ENCODE measurements around the gene SEL1L2.

The SEL1L2 gene

DNA sequence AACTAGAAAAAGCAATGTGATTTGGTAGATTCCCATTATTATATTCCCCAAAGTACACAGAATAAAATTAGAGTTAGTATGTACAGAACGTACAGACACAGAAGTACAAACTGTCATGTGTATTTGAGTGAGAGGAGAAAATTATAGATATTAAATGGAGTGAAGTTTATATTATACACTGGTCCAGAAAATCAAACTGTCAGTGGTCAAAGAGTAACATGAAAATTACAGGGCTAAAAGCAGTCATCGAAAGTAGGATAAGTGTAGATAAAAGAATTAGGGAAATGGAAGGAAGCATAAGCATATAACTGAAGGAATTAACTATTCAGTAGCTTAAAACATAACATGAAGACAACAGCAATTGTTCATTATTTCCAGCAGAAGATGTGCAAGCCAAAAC is 30.3 kb downstream of the SEL1L2 start:
- TF ChIP-seq FOXA1 (IDR thresholded peaks at IDR 0.05), result no peak
- no peak for TF ChIP-seq L3MBTL2 (conservative IDR thresholded peaks at IDR 0.05)
- TF ChIP-seq, protein P1, sequence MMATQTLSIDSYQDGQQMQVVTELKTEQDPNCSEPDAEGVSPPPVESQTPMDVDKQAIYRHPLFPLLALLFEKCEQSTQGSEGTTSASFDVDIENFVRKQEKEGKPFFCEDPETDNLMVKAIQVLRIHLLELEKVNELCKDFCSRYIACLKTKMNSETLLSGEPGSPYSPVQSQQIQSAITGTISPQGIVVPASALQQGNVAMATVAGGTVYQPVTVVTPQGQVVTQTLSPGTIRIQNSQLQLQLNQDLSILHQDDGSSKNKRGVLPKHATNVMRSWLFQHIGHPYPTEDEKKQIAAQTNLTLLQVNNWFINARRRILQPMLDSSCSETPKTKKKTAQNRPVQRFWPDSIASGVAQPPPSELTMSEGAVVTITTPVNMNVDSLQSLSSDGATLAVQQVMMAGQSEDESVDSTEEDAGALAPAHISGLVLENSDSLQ (IDR thresholded peaks at IDR 0.05), result no peak
- no peak for TF ChIP-seq CTBP1 (IDR thresholded peaks at IDR 0.05; ENCODE audit: borderline replicate concordance)
- no peak for TF ChIP-seq HDGF (IDR thresholded peaks at IDR 0.05; ENCODE audit: borderline replicate concordance)
- TF ChIP-seq NFRKB (IDR thresholded peaks at IDR 0.05), result no peak
- no peak for TF ChIP-seq TARDBP (IDR thresholded peaks at IDR 0.05)
- no peak for TF ChIP-seq ELF4 (IDR thresholded peaks at IDR 0.05)
- no peak for TF ChIP-seq BHLHE40 (IDR thresholded peaks at IDR 0.05; ENCODE audit: borderline replicate concordance)
- DNase-seq (ENCODE audit: extremely low spot score), result no peak
- ChIA-PET POLR2A (no interaction called here), CTCF (no interaction called here)

DNA sequence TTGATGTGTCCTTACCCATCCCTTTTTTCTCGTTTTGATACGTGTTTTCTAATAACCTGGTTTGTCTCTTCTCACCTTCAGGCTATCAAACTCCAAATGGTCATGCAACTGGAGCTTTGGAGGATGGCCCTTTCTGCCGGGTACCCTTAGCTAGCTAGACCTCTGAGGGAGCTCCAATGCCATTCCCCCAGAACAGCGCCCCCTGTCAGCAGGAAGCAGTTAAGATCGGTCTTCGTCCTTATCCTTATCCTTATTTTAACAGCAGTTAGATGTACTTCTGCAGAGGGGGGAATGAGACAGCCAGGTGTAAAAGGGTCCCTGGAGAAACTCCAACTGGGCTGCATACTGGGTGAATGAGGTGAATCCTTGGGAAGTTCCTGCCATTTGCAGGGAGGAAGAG is 37.2 kb downstream of the SEL1L2 start:
- no peak for DNase-seq (ENCODE audit: extremely low spot score)
- POLR2A ChIA-PET, result no interaction called here
- CTCF ChIA-PET, result interaction anchor here (0.6 kb wide), 1 partner anchor 129 kb away, joined by 3 read pairs; no protein-coding TSS in a partner anchor
- no peak for TF ChIP-seq HDGF (IDR thresholded peaks at IDR 0.05; ENCODE audit: borderline replicate concordance)
- no peak for TF ChIP-seq L3MBTL2 (conservative IDR thresholded peaks at IDR 0.05)
- TF ChIP-seq ARNT (IDR thresholded peaks at IDR 0.05), result no peak
- TF ChIP-seq ELF4 (IDR thresholded peaks at IDR 0.05), result no peak
- no peak for TF ChIP-seq SP1 (IDR thresholded peaks at IDR 0.05)
- TF ChIP-seq NFRKB (IDR thresholded peaks at IDR 0.05), result no peak
- TF ChIP-seq TARDBP (IDR thresholded peaks at IDR 0.05), result no peak
- TF ChIP-seq ZNF384 (IDR thresholded peaks at IDR 0.05), result no peak
- no peak for TF ChIP-seq BHLHE40 (IDR thresholded peaks at IDR 0.05; ENCODE audit: borderline replicate concordance)
- TF ChIP-seq, protein P1 (IDR thresholded peaks at IDR 0.05), result no peak
- no peak for TF ChIP-seq FOXA1 (IDR thresholded peaks at IDR 0.05)

DNA sequence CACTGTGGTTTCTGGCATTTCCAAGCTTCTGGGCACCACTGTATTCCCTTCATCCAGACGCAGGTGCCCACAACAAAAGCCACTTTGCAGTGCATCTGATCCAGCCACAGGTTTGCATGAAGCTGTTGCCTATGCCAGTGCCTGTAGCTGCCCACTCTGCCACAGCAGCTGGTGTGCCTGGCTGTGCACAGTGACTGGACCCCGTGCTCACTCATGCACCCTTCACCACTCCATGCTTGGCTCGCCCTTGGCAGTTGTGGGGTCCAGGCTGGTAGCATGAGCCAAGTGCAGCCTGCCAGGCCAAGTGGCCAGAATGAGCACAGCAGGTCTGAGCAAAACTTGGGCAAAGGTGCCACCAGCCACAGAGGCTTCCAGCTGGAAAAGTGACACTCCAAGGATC is 42.7 kb downstream of the SEL1L2 start:
- POLR2A ChIA-PET, result no interaction called here
- CTCF ChIA-PET, result no interaction called here
- no peak for DNase-seq (ENCODE audit: extremely low spot score)
- TF ChIP-seq SUZ12 (IDR thresholded peaks at IDR 0.05) (no peak), HDGF (IDR thresholded peaks at IDR 0.05; ENCODE audit: borderline replicate concordance) (no peak), ZNF384 (IDR thresholded peaks at IDR 0.05) (no peak), FOXM1 (IDR thresholded peaks at IDR 0.05; ENCODE audit: borderline replicate concordance) (no peak), L3MBTL2 (conservative IDR thresholded peaks at IDR 0.05) (no peak), ELF4 (IDR thresholded peaks at IDR 0.05) (no peak), NFRKB (IDR thresholded peaks at IDR 0.05) (no peak), LEF1 (IDR thresholded peaks at IDR 0.05; ENCODE audit: borderline replicate concordance) (no peak), FOXA1 (IDR thresholded peaks at IDR 0.05) (no peak), CTBP1 (IDR thresholded peaks at IDR 0.05; ENCODE audit: borderline replicate concordance) (no peak), TARDBP (IDR thresholded peaks at IDR 0.05) (no peak), BHLHE40 (IDR thresholded peaks at IDR 0.05; ENCODE audit: borderline replicate concordance) (no peak), FOXK2 (IDR thresholded peaks at IDR 0.05) (no peak), SP1 (IDR thresholded peaks at IDR 0.05) (no peak), ARNT (IDR thresholded peaks at IDR 0.05) (no peak)
- TF ChIP-seq, protein P1 (IDR thresholded peaks at IDR 0.05), result no peak

DNA sequence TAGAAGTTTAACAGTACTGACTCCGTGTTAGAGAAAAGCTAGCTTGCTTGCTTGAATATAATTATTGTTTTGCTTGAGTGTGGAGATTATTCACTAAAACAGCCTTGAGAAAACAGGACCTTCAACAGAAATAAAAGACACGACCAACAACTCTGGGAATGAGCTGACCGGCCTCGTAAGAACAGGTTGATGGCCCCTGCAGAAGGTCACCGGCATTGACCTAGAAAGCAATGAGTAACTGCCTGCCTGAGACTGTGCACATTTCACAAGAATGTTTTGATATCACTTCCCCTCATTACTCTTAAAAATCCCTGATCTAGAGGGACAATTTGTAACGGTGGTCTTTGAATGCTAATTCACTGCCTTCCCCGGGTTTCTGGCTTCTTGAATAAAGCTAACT is 49.4 kb downstream of the SEL1L2 start:
- CTCF ChIA-PET, result interaction anchor here (0.6 kb wide), 1 partner anchor 34 kb away, joined by 3 read pairs; no protein-coding TSS in a partner anchor
- no peak for DNase-seq (ENCODE audit: extremely low spot score)
- POLR2A ChIA-PET, result no interaction called here
- TF ChIP-seq SUZ12 (IDR thresholded peaks at IDR 0.05) (no peak), FOXK2 (IDR thresholded peaks at IDR 0.05) (no peak), FOXA1 (IDR thresholded peaks at IDR 0.05) (no peak), ARNT (IDR thresholded peaks at IDR 0.05) (no peak), ZNF384 (IDR thresholded peaks at IDR 0.05) (no peak), SP1 (IDR thresholded peaks at IDR 0.05) (no peak), ELF4 (IDR thresholded peaks at IDR 0.05) (no peak)
- TF ChIP-seq, protein P1 (IDR thresholded peaks at IDR 0.05), result no peak

DNA sequence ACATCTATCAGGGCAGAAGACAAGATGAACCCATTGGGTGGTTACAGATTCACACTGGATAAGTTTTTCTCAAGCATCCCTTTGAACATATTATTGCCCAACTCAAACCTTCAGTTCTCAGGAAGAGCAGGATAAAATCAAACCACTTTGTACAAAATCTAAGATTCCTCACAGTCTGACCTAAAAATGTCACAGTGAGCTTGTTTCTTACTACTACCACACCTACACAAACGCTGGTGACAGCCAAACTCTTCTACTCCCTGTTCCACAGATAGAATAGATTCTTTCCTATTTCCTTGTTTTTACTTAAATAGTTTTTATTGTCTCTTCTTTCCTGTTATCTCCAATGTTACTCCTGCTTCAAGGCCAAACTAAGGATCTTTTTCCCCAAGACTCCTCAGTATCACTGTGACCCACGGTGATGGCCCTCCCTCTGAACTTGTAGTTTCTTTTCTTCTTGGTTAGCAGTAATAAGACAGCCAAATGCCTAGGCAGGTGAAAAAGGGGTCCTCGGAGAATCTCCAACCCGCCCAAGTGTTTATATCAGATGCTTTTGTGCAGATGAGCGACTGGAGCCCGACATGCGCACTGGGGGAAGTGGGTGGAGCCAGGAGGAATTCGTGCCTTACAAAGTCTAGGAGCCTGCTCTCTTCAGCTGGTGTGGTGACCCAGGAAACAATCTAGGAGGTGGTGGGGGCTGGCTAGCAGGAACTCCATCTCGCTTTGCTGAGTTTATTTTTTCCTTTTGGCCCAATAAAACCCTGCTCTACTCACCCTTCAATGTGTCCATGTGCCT is 53.4 kb downstream of the SEL1L2 start:
- POLR2A ChIA-PET, result no interaction called here
- TF ChIP-seq SP1 (IDR thresholded peaks at IDR 0.05) (no peak), NFRKB (IDR thresholded peaks at IDR 0.05) (no peak), L3MBTL2 (conservative IDR thresholded peaks at IDR 0.05) (no peak), ARNT (IDR thresholded peaks at IDR 0.05) (no peak), ELF4 (IDR thresholded peaks at IDR 0.05) (no peak), FOXA1 (IDR thresholded peaks at IDR 0.05) (no peak), HDGF (IDR thresholded peaks at IDR 0.05; ENCODE audit: borderline replicate concordance) (no peak)
- TF ChIP-seq, protein P1 (IDR thresholded peaks at IDR 0.05), result no peak
- CTCF ChIA-PET, result no interaction called here
- no peak for DNase-seq (ENCODE audit: extremely low spot score)
